K562 (cell line): ENCODE data around the gene PGBD1. TPM values are rescaled to one million over a fixed set of nuclear protein-coding genes. Genes with fewer than 3 reads are reported as not detected.

Experiments used
- ADNP ChIP-seq: fragments of 200-800 bp; sonication (Bioruptor generic); IDR thresholded peaks from 2 replicates; pipeline ENCODE4 v1.6.1; 2016; ENCODE audit warnings: missing genetic modification characterization, missing compliant biosample characterization
- BDP1 ChIP-seq: IDR thresholded peaks from 3 replicates; pipeline ENCODE4 v1.6.1; 2011; ENCODE audit not compliant: insufficient read length, insufficient read depth
- BHLHE40 ChIP-seq: IDR thresholded peaks from 2 replicates; pipeline ENCODE4 v1.6.1; 2011; ENCODE audit warnings: low read length, improper control_type of control experiment
- BRF1 ChIP-seq: IDR thresholded peaks from 3 replicates; pipeline ENCODE4 v1.6.1; 2011; ENCODE audit warnings: borderline replicate concordance, mild to moderate bottlenecking; ENCODE audit not compliant: insufficient read length; ENCODE audit errors: extremely low read depth
- DIDO1 ChIP-seq: fragments of 450-650 bp; IDR thresholded peaks from 2 replicates; pipeline ENCODE4 v1.6.1; 2016; ENCODE audit warnings: low read depth, missing biosample characterization, missing genetic modification characterization
- HMGN3 ChIP-seq: IDR thresholded peaks from 2 replicates; pipeline ENCODE4 v1.6.1; 2011; ENCODE audit warnings: borderline replicate concordance, low read depth, mild to moderate bottlenecking, mixed read lengths, low read length; ENCODE audit not compliant: insufficient read length; ENCODE audit errors: extremely low read depth
- KAT2B ChIP-seq: IDR thresholded peaks from one replicate; pipeline ENCODE4 v1.6.1; 2012; ENCODE audit warnings: low read depth, mild to moderate bottlenecking, control low read depth, inconsistent platforms, low read length, moderate library complexity
- PHF20 ChIP-seq: fragments of 450-650 bp; IDR thresholded peaks from 2 replicates; pipeline ENCODE4 v1.6.1; 2018; ENCODE audit not compliant: partially characterized antibody
- RBBP5 ChIP-seq: fragments of 200-600 bp; sonication (generic); IDR thresholded peaks from 2 replicates; pipeline ENCODE4 v1.6.1; 2012; ENCODE audit warnings: borderline replicate concordance, mild to moderate bottlenecking, low read length, control low read depth, inconsistent platforms; ENCODE audit not compliant: insufficient read depth, poor library complexity, severe bottlenecking
- RNF2 ChIP-seq: sonication (generic); IDR thresholded peaks from 2 replicates; pipeline ENCODE4 v1.6.1; 2016
- SMAD3 ChIP-seq: fragments of 450-650 bp; formaldehyde crosslinking; conservative IDR thresholded peaks from 2 replicates; pipeline ENCODE4 v1.4.0; 2020; ENCODE audit warnings: mild to moderate bottlenecking
- SNRNP70 ChIP-seq: fragments of 200-400 bp; formaldehyde crosslinking; optimal IDR thresholded peaks from 2 replicates; pipeline ENCODE3; 2017; ENCODE audit warnings: low read depth, low read length
- SOX6 ChIP-seq: fragments of 450-650 bp; IDR thresholded peaks from 2 replicates; pipeline ENCODE4 v1.6.1; 2014; ENCODE audit warnings: mild to moderate bottlenecking
- SRSF3 ChIP-seq: fragments of 200-400 bp; formaldehyde crosslinking; IDR thresholded peaks from 2 replicates; pipeline ENCODE4 v1.6.1; 2016; ENCODE audit warnings: mild to moderate bottlenecking, low read length, moderate library complexity; ENCODE audit not compliant: insufficient read depth
- TBP ChIP-seq: optimal IDR thresholded peaks from 2 replicates; pipeline ENCODE3; 2011; ENCODE audit warnings: low read depth, low read length, improper control_type of control experiment
- ZBTB17 ChIP-seq: fragments of 450-650 bp; formaldehyde crosslinking; IDR thresholded peaks from 2 replicates; pipeline ENCODE4 v1.4.0; 2020; ENCODE audit warnings: mild to moderate bottlenecking
- ZKSCAN3 ChIP-seq: fragments of 250-450 bp; sonication (Bioruptor Pico); IDR thresholded peaks from 2 replicates; pipeline ENCODE4 v1.4.0; 2020
- ZNF134 ChIP-seq: fragments of 250-450 bp; sonication (Bioruptor Pico); conservative IDR thresholded peaks from 2 replicates; pipeline ENCODE4 v1.4.0; 2020
- ZNF165 ChIP-seq: fragments of 250-450 bp; sonication (Bioruptor Pico); IDR thresholded peaks from 2 replicates; pipeline ENCODE4 v1.4.0; 2020; ENCODE audit warnings: borderline replicate concordance
- ZNF589 ChIP-seq: fragments of 200-800 bp; sonication (Bioruptor generic); IDR thresholded peaks from 2 replicates; pipeline ENCODE4 v1.6.1; 2016; ENCODE audit warnings: low read depth, missing genetic modification characterization, missing compliant biosample characterization
- ZNF75A ChIP-seq: fragments of 450-650 bp; formaldehyde crosslinking; IDR thresholded peaks from 2 replicates; pipeline ENCODE4 v1.4.0; 2020; ENCODE audit warnings: mild to moderate bottlenecking
- polyA plus RNA-seq, 8 experiments: library from polyadenylated mRNA; depleted of rRNA in 4 of 8; stranded (reverse) in 5 of 8; unstranded in 3 of 8; fragments of >200 nt; fragmentation: Nextera tagmentation in 2 of 8; fragmentation: Illumina TruSeq in 1 of 8; extraction: Ambion mirVana in 2 of 8; extraction: Trizol in 1 of 8; gene quantifications; 2 replicates each; pipeline versions ENCODE4 v1.2.1 to v1.2.3, GENCODE V29; 2011 to 2014; ENCODE audit warnings: inconsistent platforms in 1 of 8, missing spikeins in 1 of 8
- total RNA-seq, 7 experiments: library from RNA; depleted of rRNA in 6 of 7; stranded (reverse); fragments of >200 nt in 6 of 7; fragmentation: Illumina TruSeq in 2 of 7; extraction: Trizol in 2 of 7; gene quantifications; 2 replicates each; pipeline versions ENCODE4 v1.2.1 to v1.2.3, GENCODE V29; 2011 to 2021; ENCODE audit warnings: low replicate concordance in 1 of 7
- TF ChIP-seq, protein P1 (sequence below): fragments of 450-650 bp; formaldehyde crosslinking; IDR thresholded peaks from 2 replicates; pipeline ENCODE4 v1.4.0; 2020; ENCODE audit warnings: mild to moderate bottlenecking, moderate library complexity
- TF ChIP-seq, protein P2 (sequence below): fragments of 450-650 bp; IDR thresholded peaks from 2 replicates; pipeline ENCODE4 v1.6.1; 2016; ENCODE audit warnings: borderline replicate concordance
- TF ChIP-seq, protein P3 (sequence below): fragments of 450-650 bp; IDR thresholded peaks from 2 replicates; pipeline ENCODE4 v1.6.1; 2016; ENCODE audit warnings: antibody characterized with exemption
- TF ChIP-seq, protein P4 (sequence below): sonication (generic); formaldehyde crosslinking; IDR thresholded peaks from 2 replicates; pipeline ENCODE4 v1.8.0; 2022; ENCODE audit warnings: mild to moderate bottlenecking, missing genetic modification reagents

The PGBD1 gene
- total and polyA plus RNA-seq, 9 of the 15 experiments (the other 6 are each of a cell fraction or from before 2014, with no cell fraction given), result 3.3 to 9.0 (median 7.3) TPM

DNA sequence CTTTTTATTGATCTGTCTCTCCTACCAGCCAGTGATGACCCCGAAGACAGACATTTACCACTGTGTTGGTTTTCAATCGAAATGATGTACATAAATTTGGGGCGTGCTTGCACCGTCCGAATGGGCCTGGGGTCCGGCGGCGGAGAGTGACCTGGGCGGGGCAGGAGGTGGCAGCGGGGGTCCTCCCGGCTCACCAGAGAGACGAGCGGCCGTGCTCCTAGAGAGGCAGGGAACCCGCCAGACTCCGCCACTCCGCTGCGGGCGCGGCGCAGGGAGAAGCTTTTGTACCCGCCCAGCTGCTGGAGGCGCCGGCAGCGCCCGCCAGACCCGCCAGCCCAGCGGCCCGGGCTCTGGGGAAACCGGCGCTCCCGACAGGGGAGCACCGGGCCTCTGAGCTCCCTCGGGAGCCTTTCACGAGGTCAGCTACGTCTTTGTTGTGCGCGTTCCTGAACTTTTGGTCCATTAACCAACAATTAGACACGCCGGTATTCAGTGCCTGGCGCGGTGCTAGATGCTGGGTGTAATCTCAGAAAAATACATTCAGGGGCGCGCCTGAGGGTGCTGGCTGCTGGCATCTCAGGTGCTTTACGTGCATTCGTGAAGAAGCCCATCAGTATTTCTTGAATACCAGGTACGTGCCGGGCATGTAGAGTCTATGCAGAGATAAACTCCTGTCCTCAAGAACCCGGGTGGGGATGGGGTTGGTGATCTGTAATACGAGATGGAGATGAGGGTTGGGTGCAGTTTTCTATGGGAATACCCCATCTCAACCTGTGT, at the start of gene PGBD1 (continued):
- TF ChIP-seq HMGN3 (peak; percentile 70), ZNF165 (CRISPR knock-in tag) (no peak), ZNF134 (no peak), PHF20 (peak; percentile 70), ZNF589 (CRISPR knock-in tag) (no peak), KAT2B (no peak), RNF2 (no peak), RBBP5 (peak; percentile 95), ZKSCAN3 (no peak), DIDO1 (tag) (0 out of 2 replicates have a peak, but pooled peaks have one; percentile 25), BRF1 (no peak), BDP1 (no peak), TBP (peak; percentile 78), SOX6 (peak; percentile 48; the same call in 1 of the 2 replicates), SRSF3 (no peak), ZBTB17 (CRISPR knock-in tag) (no peak), SNRNP70 (no peak), ZNF75A (CRISPR knock-in tag) (no peak), SMAD3 (CRISPR knock-in tag) (no peak), BHLHE40 (peak; percentile 19; the same call in 1 of the 2 replicates), ADNP (tag) (no peak)
- TF ChIP-seq, protein P1, sequence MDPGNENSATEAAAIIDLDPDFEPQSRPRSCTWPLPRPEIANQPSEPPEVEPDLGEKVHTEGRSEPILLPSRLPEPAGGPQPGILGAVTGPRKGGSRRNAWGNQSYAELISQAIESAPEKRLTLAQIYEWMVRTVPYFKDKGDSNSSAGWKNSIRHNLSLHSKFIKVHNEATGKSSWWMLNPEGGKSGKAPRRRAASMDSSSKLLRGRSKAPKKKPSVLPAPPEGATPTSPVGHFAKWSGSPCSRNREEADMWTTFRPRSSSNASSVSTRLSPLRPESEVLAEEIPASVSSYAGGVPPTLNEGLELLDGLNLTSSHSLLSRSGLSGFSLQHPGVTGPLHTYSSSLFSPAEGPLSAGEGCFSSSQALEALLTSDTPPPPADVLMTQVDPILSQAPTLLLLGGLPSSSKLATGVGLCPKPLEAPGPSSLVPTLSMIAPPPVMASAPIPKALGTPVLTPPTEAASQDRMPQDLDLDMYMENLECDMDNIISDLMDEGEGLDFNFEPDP (CRISPR knock-in tag), result no peak
- TF ChIP-seq, protein P2, sequence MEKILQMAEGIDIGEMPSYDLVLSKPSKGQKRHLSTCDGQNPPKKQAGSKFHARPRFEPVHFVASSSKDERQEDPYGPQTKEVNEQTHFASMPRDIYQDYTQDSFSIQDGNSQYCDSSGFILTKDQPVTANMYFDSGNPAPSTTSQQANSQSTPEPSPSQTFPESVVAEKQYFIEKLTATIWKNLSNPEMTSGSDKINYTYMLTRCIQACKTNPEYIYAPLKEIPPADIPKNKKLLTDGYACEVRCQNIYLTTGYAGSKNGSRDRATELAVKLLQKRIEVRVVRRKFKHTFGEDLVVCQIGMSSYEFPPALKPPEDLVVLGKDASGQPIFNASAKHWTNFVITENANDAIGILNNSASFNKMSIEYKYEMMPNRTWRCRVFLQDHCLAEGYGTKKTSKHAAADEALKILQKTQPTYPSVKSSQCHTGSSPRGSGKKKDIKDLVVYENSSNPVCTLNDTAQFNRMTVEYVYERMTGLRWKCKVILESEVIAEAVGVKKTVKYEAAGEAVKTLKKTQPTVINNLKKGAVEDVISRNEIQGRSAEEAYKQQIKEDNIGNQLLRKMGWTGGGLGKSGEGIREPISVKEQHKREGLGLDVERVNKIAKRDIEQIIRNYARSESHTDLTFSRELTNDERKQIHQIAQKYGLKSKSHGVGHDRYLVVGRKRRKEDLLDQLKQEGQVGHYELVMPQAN, result no peak
- TF ChIP-seq, protein P3, sequence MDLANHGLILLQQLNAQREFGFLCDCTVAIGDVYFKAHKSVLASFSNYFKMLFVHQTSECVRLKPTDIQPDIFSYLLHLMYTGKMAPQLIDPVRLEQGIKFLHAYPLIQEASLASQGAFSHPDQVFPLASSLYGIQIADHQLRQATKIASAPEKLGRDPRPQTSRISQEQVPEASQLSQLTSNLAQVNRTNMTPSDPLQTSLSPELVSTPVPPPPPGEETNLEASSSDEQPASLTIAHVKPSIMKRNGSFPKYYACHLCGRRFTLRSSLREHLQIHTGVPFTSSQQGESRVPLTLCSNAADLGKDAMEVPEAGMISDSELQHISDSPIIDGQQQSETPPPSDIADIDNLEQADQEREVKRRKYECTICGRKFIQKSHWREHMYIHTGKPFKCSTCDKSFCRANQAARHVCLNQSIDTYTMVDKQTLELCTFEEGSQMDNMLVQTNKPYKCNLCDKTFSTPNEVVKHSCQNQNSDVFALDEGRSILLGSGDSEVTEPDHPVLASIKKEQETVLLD, result no peak
- TF ChIP-seq, protein P4, sequence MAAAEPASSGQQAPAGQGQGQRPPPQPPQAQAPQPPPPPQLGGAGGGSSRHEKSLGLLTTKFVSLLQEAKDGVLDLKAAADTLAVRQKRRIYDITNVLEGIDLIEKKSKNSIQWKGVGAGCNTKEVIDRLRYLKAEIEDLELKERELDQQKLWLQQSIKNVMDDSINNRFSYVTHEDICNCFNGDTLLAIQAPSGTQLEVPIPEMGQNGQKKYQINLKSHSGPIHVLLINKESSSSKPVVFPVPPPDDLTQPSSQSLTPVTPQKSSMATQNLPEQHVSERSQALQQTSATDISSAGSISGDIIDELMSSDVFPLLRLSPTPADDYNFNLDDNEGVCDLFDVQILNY (CRISPR knock-in tag), result no peak
